Measurements from ENCODE around the gene MTMR3.

Gene MTMR3

GRCh38 chr22:29937940-29938693 lies 55.1 kb downstream of the MTMR3 start:
- Mint-ChIP-seq H3K9me3 (peaks cover 12% of the 10 kb centered on the region), H3K4me1 (no peaks in the 10 kb centered on the region), H3K4me3 (no peak overlapping the region), H3K27ac (no peak overlapping the region), H3K36me3 (ENCODE audit: low read depth) (peaks cover 27% of the 10 kb centered on the region), H3K27me3 (ENCODE audit: low read depth) (no peaks in the 10 kb centered on the region)
- TF ChIP-seq, protein P1, sequence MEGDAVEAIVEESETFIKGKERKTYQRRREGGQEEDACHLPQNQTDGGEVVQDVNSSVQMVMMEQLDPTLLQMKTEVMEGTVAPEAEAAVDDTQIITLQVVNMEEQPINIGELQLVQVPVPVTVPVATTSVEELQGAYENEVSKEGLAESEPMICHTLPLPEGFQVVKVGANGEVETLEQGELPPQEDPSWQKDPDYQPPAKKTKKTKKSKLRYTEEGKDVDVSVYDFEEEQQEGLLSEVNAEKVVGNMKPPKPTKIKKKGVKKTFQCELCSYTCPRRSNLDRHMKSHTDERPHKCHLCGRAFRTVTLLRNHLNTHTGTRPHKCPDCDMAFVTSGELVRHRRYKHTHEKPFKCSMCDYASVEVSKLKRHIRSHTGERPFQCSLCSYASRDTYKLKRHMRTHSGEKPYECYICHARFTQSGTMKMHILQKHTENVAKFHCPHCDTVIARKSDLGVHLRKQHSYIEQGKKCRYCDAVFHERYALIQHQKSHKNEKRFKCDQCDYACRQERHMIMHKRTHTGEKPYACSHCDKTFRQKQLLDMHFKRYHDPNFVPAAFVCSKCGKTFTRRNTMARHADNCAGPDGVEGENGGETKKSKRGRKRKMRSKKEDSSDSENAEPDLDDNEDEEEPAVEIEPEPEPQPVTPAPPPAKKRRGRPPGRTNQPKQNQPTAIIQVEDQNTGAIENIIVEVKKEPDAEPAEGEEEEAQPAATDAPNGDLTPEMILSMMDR (IDR thresholded peaks at IDR 0.05; ENCODE audit: unreplicated experiment in 3 of 3): no peak

- Mint-ChIP-seq H3K4me1 (peaks cover 7% of the 10 kb centered on the region), H3K9me3 (peaks cover 12% of the 10 kb centered on the region), H3K27me3 (ENCODE audit: low read depth) (no peaks in the 10 kb centered on the region), H3K4me3 (no peak overlapping the region), H3K27ac (no peak overlapping the region), H3K36me3 (ENCODE audit: low read depth) (peaks cover 31% of the 10 kb centered on the region)
- TF ChIP-seq, protein P1 (IDR thresholded peaks at IDR 0.05; ENCODE audit: unreplicated experiment in 3 of 3): no peak
Observed at GRCh38 chr22:29940526-29940925, 57.6 kb downstream of the MTMR3 start.

DNA sequence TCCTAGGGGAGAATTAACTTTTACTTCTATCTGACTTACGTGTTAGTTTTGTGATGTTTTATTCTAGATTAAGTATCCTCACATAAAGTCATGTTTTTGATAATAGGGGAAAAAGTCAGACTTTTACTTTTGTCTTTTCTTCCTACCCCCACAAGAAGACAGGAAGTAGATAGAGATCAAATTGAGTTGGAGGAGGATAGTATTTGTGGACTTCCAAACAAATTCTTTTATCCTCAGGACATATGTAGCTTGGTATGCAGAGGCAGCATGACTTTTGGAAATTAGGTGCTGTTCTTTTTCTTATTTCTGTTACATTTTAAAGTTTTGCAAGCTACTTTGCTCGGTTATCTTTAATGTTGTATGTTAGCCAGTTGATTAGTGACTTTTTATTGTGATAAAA lies 61.4 kb downstream of the MTMR3 start:
- no peak overlapping the region for H3K4me3 Mint-ChIP-seq
- H3K27ac Mint-ChIP-seq: peak overlapping the region in 2 of 3 experiments; percentile 7 to 8
- no peaks in the 10 kb centered on the region for H3K27me3 Mint-ChIP-seq (ENCODE audit: low read depth)
- peaks cover 11% of the 10 kb centered on the region for H3K9me3 Mint-ChIP-seq
- H3K4me1 Mint-ChIP-seq: peaks cover 36% of the 10 kb centered on the region
- H3K36me3 Mint-ChIP-seq (ENCODE audit: low read depth): peaks cover 30% of the 10 kb centered on the region
- TF ChIP-seq, protein P1 (IDR thresholded peaks at IDR 0.05; ENCODE audit: unreplicated experiment in 3 of 3): no peak

DNA sequence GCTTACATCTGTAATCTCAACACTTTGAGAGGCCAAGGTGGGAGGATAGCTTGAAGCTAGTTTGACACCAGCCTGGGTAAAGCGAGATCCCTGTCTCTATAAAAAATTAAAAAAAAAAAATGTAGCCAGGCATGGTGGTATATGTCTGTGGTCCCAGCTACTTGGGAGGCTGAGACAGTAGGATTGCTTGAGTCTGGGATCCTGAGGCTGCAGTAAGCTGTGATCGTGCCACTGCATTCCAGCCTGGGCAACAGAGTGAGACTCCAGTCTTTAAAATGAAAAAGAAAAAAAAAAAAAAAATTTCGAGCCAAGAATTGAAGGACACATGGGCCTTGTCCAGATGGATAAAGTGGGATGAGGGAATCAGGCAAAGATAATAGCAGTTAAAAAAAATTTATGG lies 62.5 kb downstream of the MTMR3 start:
- H3K27ac Mint-ChIP-seq: no peak overlapping the region
- H3K4me3 Mint-ChIP-seq: no peak overlapping the region
- TF ChIP-seq, protein P1 (IDR thresholded peaks at IDR 0.05; ENCODE audit: unreplicated experiment in 3 of 3): no peak
- H3K36me3 Mint-ChIP-seq (ENCODE audit: low read depth): peaks cover 19% of the 10 kb centered on the region
- no peaks in the 10 kb centered on the region for H3K27me3 Mint-ChIP-seq (ENCODE audit: low read depth)
- H3K9me3 Mint-ChIP-seq: peaks cover 7% of the 10 kb centered on the region
- peaks cover 44% of the 10 kb centered on the region for H3K4me1 Mint-ChIP-seq

DNA sequence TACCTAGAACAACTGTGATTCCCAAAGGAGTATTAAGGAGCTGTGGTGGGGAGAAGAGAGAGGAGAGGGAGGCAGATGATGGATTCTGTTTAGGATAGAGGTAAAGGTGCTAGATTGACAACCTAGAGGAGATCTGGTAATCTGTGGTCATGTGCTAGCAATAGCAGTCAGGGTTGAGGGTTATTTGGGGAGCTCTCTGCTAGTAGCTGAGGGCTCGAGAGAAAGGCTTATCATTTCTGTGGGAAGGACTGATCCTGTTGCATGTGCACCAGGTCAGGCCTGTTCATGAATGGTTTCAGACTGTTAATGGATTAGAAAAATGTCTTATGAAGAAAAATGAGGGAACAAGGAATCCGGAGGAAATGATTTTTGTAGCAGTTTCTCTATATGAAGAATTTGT lies 63.2 kb downstream of the MTMR3 start:
- TF ChIP-seq, protein P1 (IDR thresholded peaks at IDR 0.05; ENCODE audit: unreplicated experiment in 3 of 3): no peak
- H3K4me1 Mint-ChIP-seq: peaks cover 44% of the 10 kb centered on the region
- peaks cover 13% of the 10 kb centered on the region for H3K36me3 Mint-ChIP-seq (ENCODE audit: low read depth)
- H3K9me3 Mint-ChIP-seq: peaks cover 7% of the 10 kb centered on the region
- peak overlapping the region in 1 of 3 experiments; percentile 22 for H3K27ac Mint-ChIP-seq
- H3K4me3 Mint-ChIP-seq: no peak overlapping the region
- H3K27me3 Mint-ChIP-seq (ENCODE audit: low read depth): no peaks in the 10 kb centered on the region
